HCT116 (cell line): ENCODE measurements around the gene LMNTD2.

Source experiments
- CTCF ChIP-seq, 3 experiments: fragments of 200-600 bp in 1 of 3; sonication (generic) in 1 of 3; IDR thresholded peaks in 2 of 3; conservative IDR thresholded peaks in 1 of 3; 2 replicates each; pipeline ENCODE4 v1.5.1; 2012 to 2017; ENCODE audit warnings: low read depth in 2 of 3, low read length in 2 of 3, antibody characterized with exemption in 1 of 3, borderline replicate concordance in 1 of 3, control low read depth in 1 of 3, mild to moderate bottlenecking in 1 of 3, mixed read lengths in 1 of 3, mixed run types in 1 of 3, moderate library complexity in 1 of 3; ENCODE audit not compliant: insufficient read depth in 1 of 3
- EZH2phosphoT487 ChIP-seq: fragments of 200-600 bp; IDR thresholded peaks from 2 replicates; pipeline ENCODE4 v1.6.1; 2018; ENCODE audit warnings: antibody characterized with exemption, borderline replicate concordance
- MAX ChIP-seq: IDR thresholded peaks from 2 replicates; pipeline ENCODE4 v1.6.1; 2012
- POLR2AphosphoS5 ChIP-seq: IDR thresholded peaks from 2 replicates; pipeline ENCODE4 v1.6.1; 2011; ENCODE audit warnings: mild to moderate bottlenecking, low read depth, low read length, moderate library complexity
- REST ChIP-seq: IDR thresholded peaks from 2 replicates; pipeline ENCODE4 v1.6.1; 2012; ENCODE audit warnings: low read depth
- ZNF274 ChIP-seq: fragments of 200-500 bp; sonication (Bioruptor generic); IDR thresholded peaks from 2 replicates; pipeline ENCODE4 v1.6.1; 2014; ENCODE audit warnings: mild to moderate bottlenecking, low read depth, low read length, inconsistent platforms

GRCh38 chr11:567011-567628 lies 6.6 kb upstream of the LMNTD2 start:
- TF ChIP-seq EZH2phosphoT487 (no peak), CTCF (IDR thresholded peaks at IDR 0.05 in 2 of 3, conservative IDR thresholded peaks at IDR 0.05 in 1 of 3; ENCODE audit: borderline replicate concordance in 1 of 3, insufficient read depth in 1 of 3, low read depth in 2 of 3, low read length in 2 of 3) (no peak), POLR2AphosphoS5 (no peak; the same call in 1 of the 2 replicates), ZNF274 (no peak), REST (no peak), MAX (no peak)
